Mucosa of stomach (tissue), 1 donor: Measurements from ENCODE around the gene FAM110A.
"Not testable (repeated sequence)": the region's sequence is repeated elsewhere in the genome, so short reads cannot be mapped to it uniquely, and the experiment has no call there.

Experiments used
- H3K27me3 ChIP-seq: one replicate; pipeline ENCODE4 v1.7.0; 2013; ENCODE audit warnings: mild to moderate bottlenecking, low read length; ENCODE audit not compliant: control insufficient read depth, insufficient read depth
- H3K36me3 ChIP-seq: one replicate; pipeline ENCODE4 v1.7.0; 2013; ENCODE audit warnings: low read length; ENCODE audit not compliant: control insufficient read depth, insufficient read depth
- H3K4me1 ChIP-seq: one replicate; pipeline ENCODE4 v1.7.0; 2013; ENCODE audit warnings: mild to moderate bottlenecking, low read length; ENCODE audit not compliant: control insufficient read depth, insufficient read depth
- H3K4me3 ChIP-seq: one replicate; pipeline ENCODE4 v1.7.0; 2013; ENCODE audit warnings: low read length
- H3K9ac ChIP-seq: one replicate; pipeline ENCODE4 v1.7.0; 2013; ENCODE audit warnings: mild to moderate bottlenecking, low read length, moderate library complexity
- H3K9me3 ChIP-seq: one replicate; pipeline ENCODE4 v1.7.0; 2013; ENCODE audit warnings: mild to moderate bottlenecking, low read length, moderate library complexity; ENCODE audit not compliant: control insufficient read depth
- donor health status: Pancreatic carcinoma.

The FAM110A gene

GRCh38 chr20:833450-834150, at the start of gene FAM110A:
Gene FAM110A, plus strand, starts transcription at chr20:833715. Its CDS starts 11,090 bp downstream, at chr20:844805.
- peak within 1 kb of the TSS; percentile 16 for H3K4me3 ChIP-seq
- peaks cover 7% of the 10 kb centered on the region for H3K4me1 ChIP-seq
- H3K9ac ChIP-seq = peak within 1 kb of the TSS; percentile 86
- no peaks in the 10 kb centered on the region for H3K27me3 ChIP-seq
- no peaks in the 10 kb centered on the region for H3K36me3 ChIP-seq
- no peaks in the 10 kb centered on the region for H3K9me3 ChIP-seq

- Histone ChIP-seq H3K9me3 (no peaks in the 10 kb centered on the region), H3K9ac (no peak overlapping the region), H3K4me1 (no peaks in the 10 kb centered on the region), H3K27me3 (no peaks in the 10 kb centered on the region), H3K4me3 (no peak overlapping the region), H3K36me3 (no peaks in the 10 kb centered on the region)
Measured at GRCh38 chr20:787825-788224, 45.7 kb upstream of the FAM110A start.

GRCh38 chr20:791056-791455, 42.5 kb upstream of the FAM110A start:
- no peaks in the 10 kb centered on the region for H3K27me3 ChIP-seq
- H3K4me3 ChIP-seq = no peak overlapping the region
- no peaks in the 10 kb centered on the region for H3K9me3 ChIP-seq
- no peak overlapping the region for H3K9ac ChIP-seq
- no peaks in the 10 kb centered on the region for H3K36me3 ChIP-seq
- H3K4me1 ChIP-seq = no peaks in the 10 kb centered on the region

GRCh38 chr20:792248-792647, 41.3 kb upstream of the FAM110A start:
- no peak overlapping the region for H3K4me3 ChIP-seq
- no peak overlapping the region for H3K9ac ChIP-seq
- H3K9me3 ChIP-seq = no peaks in the 10 kb centered on the region
- no peaks in the 10 kb centered on the region for H3K4me1 ChIP-seq
- no peaks in the 10 kb centered on the region for H3K27me3 ChIP-seq
- H3K36me3 ChIP-seq = no peaks in the 10 kb centered on the region

- no peaks in the 10 kb centered on the region for H3K9me3 ChIP-seq
- no peak overlapping the region for H3K4me3 ChIP-seq
- no peaks in the 10 kb centered on the region for H3K36me3 ChIP-seq
- no peaks in the 10 kb centered on the region for H3K27me3 ChIP-seq
- H3K4me1 ChIP-seq = no peaks in the 10 kb centered on the region
- H3K9ac ChIP-seq = no peak overlapping the region
Measured at GRCh38 chr20:796921-797320, 36.6 kb upstream of the FAM110A start.

- H3K36me3 ChIP-seq, H3K27me3 ChIP-seq, H3K4me3 ChIP-seq, H3K9ac ChIP-seq, H3K4me1 ChIP-seq, H3K9me3 ChIP-seq: not testable (repeated sequence)
Measured at GRCh38 chr20:798746-799145, 34.8 kb upstream of the FAM110A start.

- H3K27me3 ChIP-seq, H3K4me3 ChIP-seq, H3K9me3 ChIP-seq, H3K4me1 ChIP-seq, H3K36me3 ChIP-seq, H3K9ac ChIP-seq: not testable (repeated sequence)
Measured at GRCh38 chr20:800026-800425, 33.5 kb upstream of the FAM110A start.

- H3K27me3 ChIP-seq = no peaks in the 10 kb centered on the region
- H3K9ac ChIP-seq = no peak overlapping the region
- no peaks in the 10 kb centered on the region for H3K36me3 ChIP-seq
- H3K4me1 ChIP-seq = no peaks in the 10 kb centered on the region
- no peak overlapping the region for H3K4me3 ChIP-seq
- H3K9me3 ChIP-seq = no peaks in the 10 kb centered on the region
Measured at GRCh38 chr20:801678-802077, 31.8 kb upstream of the FAM110A start.

- Histone ChIP-seq H3K9me3 (no peaks in the 10 kb centered on the region), H3K4me3 (no peak overlapping the region), H3K4me1 (no peaks in the 10 kb centered on the region), H3K27me3 (no peaks in the 10 kb centered on the region), H3K9ac (no peak overlapping the region), H3K36me3 (no peaks in the 10 kb centered on the region)
Measured at GRCh38 chr20:805713-806112, 27.8 kb upstream of the FAM110A start.

GRCh38 chr20:811776-812434, 21.6 kb upstream of the FAM110A start:
- not testable (repeated sequence) for H3K4me3 ChIP-seq, H3K36me3 ChIP-seq, H3K9ac ChIP-seq, H3K4me1 ChIP-seq, H3K27me3 ChIP-seq, H3K9me3 ChIP-seq

GRCh38 chr20:812435-812814, 21.1 kb upstream of the FAM110A start:
- not testable (repeated sequence) for H3K9me3 ChIP-seq, H3K4me1 ChIP-seq, H3K4me3 ChIP-seq, H3K9ac ChIP-seq, H3K36me3 ChIP-seq, H3K27me3 ChIP-seq

GRCh38 chr20:813390-813789, 20.1 kb upstream of the FAM110A start:
- peaks cover 4% of the 10 kb centered on the region for H3K27me3 ChIP-seq

More at GRCh38 chr20:813390-813789, 20.1 kb upstream of the FAM110A start:
- H3K9me3 ChIP-seq = no peaks in the 10 kb centered on the region
- no peak overlapping the region for H3K9ac ChIP-seq
- no peaks in the 10 kb centered on the region for H3K36me3 ChIP-seq
- no peaks in the 10 kb centered on the region for H3K4me1 ChIP-seq
- H3K4me3 ChIP-seq = no peak overlapping the region
